Left kidney (tissue), 2 donors: ENCODE results near the gene TRAM2. TPM values are rescaled to one million over a fixed set of nuclear protein-coding genes. Genes with fewer than 3 reads are reported as not detected.

Experiments
- DNase-seq: peaks from one replicate; pipeline ENCODE4 v3.0.0-alpha.2; 2013
- polyA plus RNA-seq: library from polyadenylated mRNA; unstranded; fragments of 120-200 nt; gene quantifications from one replicate; pipeline ENCODE4 v1.2.1, GENCODE V29; 2013; ENCODE audit not compliant: insufficient read length

TRAM2 gene
- polyA plus RNA-seq, 1 donor: 50.8 TPM

DNA sequence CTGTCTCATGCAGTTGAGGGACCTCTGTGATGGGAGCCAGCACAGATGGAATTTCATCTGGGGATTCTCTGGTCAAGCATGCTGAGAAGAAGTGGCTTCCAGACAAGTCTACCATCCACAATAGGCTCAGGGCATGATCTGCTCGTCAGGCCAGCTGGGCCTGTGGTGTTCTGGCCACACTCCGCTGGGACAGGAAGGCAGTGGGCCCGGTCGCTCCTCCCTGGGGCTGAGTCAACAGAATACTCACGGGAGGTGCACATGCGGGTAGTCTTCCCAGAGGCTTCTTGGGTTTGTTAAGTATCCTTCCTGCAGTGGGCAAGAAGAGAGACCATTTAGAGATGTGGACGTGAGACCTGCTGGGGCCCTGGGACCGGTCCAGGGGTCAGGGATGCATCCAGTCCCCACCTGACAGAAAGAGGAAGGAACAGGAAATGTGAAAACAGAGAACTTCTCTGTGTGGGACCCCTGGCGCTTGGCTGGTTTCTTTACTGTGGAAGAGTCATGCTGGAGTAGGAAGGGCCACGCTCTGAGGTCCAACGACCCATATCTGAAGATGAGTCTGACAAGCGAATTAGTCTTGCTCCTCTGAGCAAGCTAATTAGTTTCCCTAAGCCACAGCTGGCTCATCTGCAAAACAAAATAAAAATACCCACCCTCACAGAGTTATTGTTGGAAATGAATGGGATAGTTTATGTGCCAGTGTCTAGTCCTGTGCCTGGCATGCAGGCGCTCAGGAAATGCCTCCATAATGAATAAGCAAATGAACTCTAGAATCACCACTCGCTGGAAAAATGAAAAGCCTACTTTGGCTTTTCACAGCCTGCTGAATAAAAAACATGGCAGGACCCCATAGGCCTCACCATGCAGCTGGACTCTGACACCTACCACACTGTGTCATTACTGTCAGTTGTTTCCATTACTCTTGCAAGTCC lies 67.3 kb downstream of the TRAM2 start:
- no peak for DNase-seq

DNA sequence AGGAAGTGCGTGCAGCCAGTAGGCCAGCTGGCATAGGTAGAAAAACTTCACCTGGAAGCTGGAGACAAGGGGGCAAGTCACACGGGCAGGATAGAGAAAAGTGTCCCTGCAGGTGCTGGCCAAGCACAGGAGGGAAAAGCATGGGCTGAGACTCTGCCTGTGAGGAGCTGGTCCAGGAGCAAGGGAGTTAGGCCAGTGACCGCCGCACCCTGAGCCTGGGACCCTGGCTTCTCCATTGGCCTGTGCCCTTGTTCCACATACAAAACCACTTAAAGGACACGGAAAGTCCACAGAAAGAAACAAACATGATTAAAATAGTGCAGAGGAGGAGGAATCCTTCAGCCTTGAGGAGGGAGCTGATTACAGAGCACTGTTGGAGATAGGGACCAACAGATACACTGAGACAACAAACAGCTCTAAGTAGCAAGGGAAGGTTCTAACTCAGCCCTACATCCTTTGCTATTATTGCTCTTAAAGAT lies 68.6 kb downstream of the TRAM2 start:
- no peak for DNase-seq

DNA sequence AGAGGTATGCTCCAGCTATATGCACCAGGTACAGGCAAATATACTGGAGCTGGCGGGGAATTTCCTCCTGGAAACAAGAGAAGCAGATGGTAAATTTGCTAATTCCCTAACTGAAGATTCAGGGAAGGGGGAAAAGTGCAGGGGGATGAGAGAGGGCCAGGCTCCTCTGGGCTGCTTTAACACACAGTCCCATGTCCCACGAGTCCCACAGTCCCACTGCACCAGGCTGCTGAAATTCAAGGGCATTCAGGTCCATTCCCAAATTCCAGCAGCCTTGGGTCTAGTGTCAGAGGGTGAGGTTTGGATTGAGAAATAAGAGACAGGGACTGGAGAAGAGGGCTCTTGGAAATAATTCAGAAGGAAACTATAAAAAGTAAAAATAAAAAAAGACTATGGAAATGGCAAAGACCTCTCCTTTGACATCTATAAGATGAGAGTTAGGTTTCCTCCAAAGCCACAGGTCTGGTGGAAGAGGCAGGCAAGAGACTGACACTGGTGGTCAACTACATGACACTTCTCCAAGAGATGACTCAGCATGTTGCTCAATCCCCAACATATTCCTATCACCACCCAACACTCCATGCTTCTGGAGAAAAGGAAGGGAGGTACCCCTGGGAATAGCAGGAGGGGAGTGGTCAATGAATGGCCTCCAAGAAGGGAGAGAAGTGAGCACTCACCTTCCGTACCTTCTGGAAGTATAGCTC lies 69.2 kb downstream of the TRAM2 start:
- DNase-seq: no peak

DNA sequence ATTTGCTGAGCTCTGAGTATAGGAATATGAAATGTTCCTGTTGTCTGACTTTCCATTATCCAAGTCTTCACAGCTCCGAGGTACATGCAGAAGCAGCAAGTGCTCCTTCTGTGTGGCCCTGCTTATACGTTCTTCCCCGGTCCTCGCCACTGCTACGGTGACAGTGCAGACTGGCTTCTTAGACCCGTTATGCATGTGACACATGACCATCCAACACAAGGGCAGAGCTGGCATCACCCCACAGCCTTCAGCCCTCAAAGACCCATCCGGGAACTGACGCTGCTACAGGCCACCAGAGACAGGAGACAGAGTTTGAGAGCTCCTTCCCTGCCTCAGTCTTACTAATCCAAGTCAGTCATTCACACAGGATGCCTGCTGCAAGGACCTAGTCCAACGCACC lies 70.4 kb downstream of the TRAM2 start:
- DNase-seq: no peak

DNA sequence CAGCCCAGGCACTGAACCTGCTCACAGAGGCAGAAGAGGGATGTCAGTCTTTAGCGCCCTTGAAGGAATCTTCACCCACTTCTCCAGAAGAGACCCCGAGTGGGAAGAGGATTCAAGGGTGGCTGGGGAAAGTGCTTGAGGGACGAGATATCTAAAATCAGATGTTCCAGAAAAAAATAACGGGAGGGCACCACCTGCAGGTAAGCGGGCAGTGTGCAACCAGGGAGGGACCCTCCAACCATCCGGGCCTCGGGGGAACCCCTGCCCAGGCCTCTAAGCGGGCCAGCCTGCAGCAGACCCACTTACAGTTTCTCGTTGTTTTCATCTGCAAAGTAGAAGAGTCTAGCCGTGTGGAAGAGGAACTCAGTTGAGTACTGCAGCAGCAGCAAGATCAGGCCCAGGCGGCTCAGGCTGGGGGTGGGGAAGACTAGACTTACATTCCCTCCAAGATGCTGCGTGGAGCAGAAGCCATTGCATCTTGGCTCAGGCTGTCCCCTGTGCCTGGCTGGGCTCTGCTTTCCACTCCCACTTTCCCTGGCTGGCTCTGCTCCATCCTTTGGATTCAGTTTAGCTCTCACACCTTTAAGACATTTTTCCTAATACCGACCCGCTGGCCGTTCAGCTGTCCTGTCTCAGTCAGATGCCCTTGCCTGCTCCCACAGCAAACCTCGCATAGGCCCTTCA lies 71.0 kb downstream of the TRAM2 start:
- no peak for DNase-seq

DNA sequence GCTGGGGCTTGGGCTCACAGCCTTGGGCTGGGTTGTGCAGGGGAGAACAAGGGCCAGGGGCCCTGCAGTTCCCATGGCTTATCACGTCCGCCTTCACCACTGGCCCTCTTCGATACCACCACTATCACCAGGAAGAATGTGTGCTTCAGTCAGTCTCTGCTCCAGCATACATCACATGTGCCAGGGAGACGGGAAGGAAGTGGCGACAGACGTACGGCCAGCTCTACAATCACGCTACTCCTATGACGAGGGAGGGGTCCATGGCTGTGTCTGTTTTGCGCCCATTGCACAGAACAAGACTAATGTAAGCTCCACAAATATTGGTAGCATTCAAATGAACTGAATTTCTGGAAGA lies 72.1 kb downstream of the TRAM2 start:
- no peak for DNase-seq

DNA sequence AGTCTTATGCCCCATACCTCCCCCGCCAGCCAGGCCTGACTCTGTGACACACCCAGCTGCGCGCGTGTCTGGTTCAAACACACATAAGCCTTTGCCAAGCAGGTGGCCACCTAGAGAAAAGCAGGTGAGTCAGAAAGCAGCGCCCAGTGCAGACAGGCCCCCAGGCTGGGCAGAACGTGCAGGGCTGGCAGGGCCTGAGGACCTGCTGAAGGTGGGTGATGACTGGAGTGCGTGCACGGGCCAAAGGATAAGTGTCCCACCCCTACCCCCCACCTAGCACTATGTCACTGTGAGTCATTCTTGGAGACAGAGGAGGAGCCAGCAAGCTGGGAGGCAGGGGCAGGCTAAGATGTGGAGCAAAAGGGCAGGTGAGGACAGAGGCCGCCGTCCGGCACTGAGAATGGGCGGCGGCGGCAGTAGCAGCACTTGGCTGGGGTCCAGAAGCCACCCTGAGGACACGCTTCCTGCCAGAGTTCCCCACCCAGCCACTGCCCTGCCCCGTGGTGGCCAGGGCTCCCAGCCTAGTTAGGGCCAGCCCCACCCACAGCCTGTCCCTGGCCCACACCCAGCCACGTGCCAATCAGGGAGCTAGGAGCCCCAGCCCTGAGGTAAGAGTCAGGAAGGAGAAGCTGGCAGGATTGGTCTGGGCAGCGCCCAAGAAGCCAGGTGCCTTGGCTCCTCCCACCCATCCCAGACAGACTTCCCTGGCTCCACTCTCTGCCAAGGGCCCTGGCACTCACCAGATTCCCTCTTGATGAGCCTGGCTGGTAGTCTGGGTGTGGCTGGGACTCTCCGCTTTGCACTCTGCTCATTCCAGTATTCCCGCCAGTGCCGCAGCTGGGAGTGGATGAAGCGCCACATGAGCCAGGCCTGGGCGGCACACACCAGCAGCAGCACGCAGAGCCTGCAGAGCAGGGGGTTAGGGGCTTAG lies 72.7 kb downstream of the TRAM2 start:
- DNase-seq: no peak

DNA sequence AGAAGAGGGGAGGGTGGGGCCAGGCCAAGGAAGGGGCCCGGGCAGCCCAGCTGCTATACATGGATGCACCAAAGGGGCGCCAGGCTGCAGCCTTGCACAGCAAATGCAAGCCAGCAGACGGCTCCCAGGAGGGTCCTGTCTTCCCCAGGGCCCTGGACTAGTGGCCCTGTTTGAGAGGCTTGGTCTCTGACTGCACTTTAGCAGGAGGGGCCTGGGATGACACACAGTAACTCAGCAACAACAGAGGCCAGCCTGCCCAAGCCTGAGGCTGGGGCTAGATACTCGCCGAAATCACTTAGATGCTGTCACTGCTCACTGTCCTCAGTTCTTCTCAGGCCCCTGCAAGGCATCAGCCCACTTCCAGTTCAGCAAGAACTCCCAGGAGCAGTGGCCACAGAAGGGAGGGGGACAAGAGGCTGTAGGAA lies 73.5 kb downstream of the TRAM2 start:
- DNase-seq: no peak

DNA sequence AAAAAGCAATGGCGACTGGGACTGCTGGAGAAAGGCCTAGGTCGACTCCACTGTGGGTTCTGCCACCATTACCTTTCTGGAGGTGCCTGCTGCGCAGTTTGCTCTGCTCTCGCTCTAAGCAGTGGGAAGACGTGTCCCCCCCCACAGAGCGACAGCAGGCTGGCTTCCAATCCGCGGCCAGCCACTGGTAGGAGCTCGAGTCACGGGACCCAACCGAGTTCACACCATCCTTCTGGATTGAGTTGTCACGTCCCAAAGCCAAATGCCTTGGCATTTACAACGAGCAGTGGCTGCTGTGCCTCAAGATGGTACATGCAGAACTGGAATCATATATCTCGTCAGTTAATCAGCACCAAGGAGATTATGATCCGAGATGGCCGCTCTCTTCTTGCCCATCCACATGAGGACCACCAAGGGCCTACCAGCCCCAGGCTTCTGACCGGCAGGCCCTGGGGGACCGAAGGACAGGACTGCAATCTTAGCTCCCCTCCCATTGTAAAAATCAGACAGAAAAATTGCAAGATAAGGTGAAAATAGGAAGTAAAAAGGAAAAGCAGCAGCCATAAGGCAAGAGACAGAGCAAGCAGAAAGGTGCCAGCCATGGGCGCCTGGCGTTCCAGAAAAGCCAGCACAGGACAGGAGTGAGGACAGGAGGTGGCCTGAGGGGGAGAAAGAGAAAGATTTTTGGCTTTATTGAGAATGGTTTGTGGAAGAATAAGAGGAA lies 74.4 kb downstream of the TRAM2 start:
- no peak for DNase-seq

DNA sequence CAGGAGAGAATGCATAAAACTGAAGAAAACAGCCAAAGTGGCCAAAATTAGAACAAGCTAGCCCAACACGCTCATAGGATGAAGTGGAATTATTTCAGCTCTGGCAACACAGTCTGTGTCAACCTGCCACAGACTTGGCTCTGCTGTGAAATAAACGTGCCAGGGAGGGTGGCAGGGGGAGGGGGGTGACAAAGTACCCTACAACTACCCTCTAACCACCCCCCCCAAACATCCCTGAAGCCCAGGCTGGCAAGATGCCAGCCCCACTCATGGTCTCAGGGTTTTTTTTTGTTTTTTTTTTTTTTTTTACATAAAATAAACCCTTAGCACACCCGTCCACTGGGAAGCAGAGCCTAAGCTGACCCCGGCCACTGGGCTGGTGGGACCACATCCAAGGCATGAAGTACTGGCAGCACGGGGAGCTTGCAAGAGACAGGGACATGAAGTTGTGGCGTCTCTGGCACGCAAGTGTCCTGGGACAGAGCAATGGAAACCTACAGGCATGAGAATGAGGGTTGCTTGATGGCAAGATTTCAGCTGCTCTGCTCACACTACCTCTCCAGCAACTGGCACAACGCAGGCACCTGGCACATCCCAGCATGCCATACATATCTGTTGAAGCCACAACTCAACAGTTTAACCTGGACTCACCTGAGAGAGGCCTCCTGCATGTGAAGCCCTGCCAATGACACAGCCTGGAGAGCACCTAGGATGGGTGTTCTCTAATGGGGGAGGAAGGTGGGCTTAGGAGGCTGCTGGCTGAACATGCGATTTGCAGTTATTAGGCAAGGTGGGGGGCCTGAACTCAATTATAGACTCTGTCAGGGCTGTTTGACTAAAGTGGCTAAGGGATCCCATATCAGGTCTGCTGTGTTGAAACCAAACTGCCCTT lies 76.4 kb downstream of the TRAM2 start:
- DNase-seq: no peak

DNA sequence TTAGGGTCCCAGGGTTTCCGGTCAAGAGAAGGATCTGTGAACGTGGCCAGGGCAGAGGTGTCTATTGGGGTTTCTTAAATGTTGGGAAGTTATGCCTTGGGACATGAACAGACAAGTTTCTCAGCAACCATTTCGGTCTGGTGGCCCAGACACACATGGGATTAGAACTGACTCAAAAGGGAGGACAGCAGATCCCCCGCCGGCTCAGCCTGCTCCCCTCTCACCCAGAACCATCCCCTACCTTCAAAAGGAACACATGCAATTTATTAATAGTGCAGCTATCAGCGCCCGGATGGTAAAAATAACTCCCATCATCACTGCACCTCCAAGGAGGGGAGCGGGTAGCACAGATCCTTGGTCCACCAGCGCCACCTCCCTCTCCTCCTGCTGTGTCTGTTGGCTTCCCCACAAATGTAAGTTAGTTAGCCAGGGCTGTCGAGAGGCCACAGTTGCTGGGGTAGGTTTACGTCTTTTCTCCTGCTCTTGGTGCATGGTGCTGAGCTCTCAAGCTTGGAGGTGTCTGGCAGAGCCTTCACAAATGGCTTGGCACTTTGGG lies 77.1 kb downstream of the TRAM2 start:
- no peak for DNase-seq

DNA sequence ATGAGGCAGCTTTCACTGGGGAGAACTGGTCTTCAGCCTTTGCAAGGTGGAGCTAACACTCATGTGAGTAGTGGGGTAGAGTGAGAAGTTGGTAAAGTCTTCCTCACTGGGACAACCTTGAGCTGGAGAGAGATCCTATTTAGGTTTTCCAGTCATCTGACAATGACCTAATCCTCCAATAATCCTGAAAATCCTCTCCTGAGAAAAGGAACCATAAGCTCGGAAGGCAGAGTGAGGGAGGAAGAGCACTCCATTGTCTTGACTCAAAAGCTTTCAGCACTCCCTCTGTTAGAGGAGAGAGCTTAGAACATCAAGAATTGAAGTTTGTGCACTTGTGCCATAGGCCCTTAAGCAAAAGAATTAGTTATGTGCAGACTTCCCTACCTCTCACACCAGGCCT lies 77.8 kb downstream of the TRAM2 start:
- no peak for DNase-seq

DNA sequence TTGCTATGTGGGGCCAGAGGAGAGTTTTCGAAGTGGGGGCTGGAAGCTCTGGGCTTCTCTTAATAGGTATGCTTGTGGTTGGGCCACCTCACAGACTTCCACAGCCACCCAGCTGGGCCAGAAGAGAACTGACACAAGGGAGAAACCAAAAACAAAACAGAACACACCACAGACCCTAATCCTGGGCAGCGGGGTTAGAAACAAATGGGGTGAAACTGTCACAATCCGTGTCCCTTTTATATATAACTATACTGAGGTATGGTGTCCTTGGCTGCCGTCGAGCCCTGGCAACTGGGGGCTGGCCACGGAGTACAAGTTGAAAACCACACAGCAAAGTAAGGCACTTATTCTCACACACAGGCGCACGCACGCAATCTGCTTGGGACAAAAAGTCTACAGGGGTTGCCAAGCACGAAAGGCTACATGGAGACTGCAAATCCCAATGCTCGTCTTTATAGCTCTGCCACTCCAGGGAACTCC lies 78.3 kb downstream of the TRAM2 start:
- no peak for DNase-seq

DNA sequence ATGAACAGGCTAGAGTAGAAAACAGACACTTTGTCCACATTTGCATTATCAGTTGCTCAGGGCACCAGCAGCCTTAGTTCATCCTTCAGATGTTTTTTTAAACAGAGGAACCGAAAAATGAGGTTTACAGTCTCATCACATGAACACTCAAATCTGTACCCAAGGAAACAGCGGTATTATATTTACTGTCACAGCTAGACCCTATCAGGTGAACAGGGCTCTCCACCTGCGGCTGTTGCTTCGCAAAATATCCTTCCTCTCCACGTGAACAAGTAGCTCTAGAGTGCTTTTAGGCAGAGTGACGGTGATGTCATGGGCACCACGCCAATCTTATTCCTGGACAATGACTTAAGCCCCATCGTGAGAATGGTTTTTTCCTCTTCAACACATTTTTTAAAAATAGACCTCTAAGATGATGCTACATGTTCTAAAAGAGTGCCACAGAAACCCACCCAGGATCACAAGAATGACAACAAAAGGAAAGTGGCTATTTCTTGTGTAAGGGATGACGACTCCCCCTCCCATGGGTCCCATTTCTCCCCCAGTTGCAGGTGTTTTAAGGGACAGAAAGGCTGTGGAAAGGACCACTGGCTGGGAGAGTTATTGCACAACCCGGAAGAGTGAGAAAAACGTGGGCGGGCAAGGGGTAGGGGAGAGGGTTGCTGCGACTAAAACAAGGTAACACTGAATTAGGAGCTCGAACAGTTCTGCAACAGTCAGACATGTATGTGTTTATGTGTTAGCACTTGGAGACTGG lies 79.0 kb downstream of the TRAM2 start:
- DNase-seq: no peak

DNA sequence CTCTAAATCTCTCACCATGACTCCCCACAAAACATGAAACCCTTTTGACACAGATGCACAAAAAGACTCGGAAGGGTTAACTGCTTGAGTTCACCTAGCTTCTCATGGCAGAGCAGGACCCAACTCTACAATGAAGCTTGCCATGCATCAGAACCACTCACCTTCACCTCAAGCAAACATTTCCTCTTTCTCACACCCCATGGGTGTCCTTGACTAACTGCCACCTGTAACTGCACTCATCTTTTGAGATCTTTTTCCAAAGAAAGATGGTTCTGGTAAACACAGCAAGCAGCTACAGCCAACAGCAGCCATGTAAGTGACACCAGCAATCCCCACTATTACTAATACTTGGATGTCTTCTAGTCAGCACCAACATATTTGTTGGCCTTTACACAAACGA lies 80.2 kb downstream of the TRAM2 start:
- DNase-seq: no peak

DNA sequence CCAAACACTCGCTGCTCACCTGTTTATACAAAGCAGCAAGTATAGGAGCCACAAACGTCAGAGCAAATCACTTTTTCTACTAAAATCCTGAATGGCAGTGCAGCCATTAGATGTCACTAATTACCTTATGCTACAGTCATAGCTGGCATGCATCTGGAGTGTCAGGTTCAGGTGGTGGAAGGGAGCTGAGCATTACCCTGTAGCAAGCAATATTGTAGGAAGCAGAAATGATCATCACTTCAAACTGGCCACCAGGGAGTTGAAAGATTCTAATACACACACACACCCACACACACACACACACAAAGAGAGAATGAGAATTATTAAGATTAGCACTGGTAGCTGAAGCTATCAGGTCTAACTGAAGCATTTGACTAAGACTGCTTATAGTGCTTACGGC lies 80.9 kb downstream of the TRAM2 start:
- DNase-seq: no peak

DNA sequence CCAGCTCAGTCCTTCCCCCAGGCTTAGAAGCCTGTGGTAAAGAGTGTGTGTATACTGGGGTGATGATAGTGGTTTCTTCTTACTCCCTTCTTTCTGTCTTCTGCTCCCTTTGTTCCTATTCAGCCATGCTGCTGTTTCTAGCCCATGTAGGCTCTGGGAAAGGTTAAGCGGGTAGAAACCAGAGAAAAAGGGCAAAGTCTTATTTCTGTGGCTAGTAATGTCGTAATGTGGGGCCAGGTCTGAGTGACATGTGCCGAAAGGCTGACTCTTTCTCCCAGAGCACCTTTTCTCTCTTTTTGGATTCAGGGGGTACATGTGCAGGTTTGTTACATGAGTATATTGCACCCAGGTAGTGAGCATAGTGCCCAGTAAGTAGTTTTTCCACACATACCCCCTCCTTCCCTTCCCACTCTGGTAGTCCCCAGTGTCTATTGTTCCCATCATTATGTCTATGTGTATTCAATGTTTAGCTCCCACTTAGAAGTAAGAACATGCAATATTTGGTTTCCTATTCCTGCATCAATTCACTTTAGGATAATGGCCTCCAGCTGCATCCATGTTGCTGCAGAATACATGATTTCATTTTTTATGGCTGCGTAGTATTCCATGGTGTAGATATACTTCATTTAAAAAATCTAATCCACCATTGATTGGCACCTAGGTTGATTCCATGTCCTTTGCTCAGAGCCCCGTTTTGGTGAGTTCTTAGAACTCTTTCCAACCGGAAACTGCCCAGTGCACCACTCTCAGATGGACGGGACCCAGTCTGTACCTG lies 82.4 kb downstream of the TRAM2 start:
- DNase-seq: no peak

DNA sequence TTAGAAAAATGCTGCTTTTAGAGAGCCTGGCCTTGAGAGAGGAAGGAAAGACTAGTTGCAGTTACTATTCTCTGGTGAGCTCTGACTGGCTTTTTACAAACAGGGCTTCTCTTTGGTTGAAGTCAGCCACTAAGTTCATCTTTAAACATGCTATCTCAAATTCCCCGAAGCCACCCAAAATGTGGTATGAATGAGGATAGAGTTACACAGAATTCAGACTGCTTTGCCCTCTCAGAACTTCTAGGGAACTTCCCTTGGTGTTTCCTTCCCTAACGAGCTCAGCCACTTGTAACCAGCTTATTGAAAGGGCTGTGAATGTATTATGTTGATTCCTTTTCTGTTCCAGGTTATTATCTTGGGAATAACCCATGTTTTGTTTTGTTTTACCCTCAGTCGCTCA lies 83.2 kb downstream of the TRAM2 start:
- no peak for DNase-seq
